ENCODE results near the gene C17orf113. TPM values are rescaled to one million over a fixed set of nuclear protein-coding genes. Genes with fewer than 3 reads are reported as not detected.

C17orf113 gene
- total and polyA plus RNA-seq, 10 donors, result 0.35 to 1.6 (median 0.63) TPM

DNA sequence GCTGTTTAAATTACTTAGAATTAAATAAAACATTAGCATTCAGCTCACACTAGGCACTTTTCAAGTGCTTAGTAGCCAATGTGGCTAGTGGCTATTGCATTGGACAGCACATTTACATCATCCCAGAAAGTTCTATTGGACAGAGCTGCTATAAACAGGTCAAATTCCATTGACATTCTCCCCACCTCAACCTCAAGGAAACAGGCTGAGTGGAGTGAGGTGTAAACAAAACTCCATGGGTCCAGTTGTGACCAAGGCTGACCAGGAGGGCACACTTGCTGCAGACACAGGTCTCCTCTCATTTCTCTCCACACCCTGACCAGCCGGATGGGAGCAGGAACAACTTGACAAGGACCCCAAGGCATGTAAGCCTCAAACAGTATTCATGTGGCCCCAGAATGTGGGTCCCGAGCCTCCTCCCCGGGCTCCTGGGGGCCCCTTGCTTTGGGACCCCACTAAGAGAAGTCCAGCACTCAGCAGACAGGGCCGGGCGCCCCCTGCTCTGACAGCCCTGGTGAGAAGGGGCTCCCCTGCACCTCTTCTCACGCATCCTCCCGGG, 488 bp downstream of the C17orf113 start:
- no peaks in the 10 kb centered on the region for H3K36me3 ChIP-seq
- peaks cover 0 to 24% (median 14%) of the 10 kb centered on the region in 6 donors for H3K4me1 ChIP-seq
- intact Hi-C loops (cut with DNase I; ENCODE audit: low total_unique reads), result no loop called here
- H3K27ac ChIP-seq, result peak overlapping the region in 1 of 8 donors; percentile 43
- TF ChIP-seq, protein P1, sequence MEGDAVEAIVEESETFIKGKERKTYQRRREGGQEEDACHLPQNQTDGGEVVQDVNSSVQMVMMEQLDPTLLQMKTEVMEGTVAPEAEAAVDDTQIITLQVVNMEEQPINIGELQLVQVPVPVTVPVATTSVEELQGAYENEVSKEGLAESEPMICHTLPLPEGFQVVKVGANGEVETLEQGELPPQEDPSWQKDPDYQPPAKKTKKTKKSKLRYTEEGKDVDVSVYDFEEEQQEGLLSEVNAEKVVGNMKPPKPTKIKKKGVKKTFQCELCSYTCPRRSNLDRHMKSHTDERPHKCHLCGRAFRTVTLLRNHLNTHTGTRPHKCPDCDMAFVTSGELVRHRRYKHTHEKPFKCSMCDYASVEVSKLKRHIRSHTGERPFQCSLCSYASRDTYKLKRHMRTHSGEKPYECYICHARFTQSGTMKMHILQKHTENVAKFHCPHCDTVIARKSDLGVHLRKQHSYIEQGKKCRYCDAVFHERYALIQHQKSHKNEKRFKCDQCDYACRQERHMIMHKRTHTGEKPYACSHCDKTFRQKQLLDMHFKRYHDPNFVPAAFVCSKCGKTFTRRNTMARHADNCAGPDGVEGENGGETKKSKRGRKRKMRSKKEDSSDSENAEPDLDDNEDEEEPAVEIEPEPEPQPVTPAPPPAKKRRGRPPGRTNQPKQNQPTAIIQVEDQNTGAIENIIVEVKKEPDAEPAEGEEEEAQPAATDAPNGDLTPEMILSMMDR (IDR thresholded peaks at IDR 0.05 in 8 of 11, conservative IDR thresholded peaks at IDR 0.05 in 3 of 11), result no peak
- TF ChIP-seq POLR2A (IDR thresholded peaks at IDR 0.05) (no peak), POLR2AphosphoS5 (IDR thresholded peaks at IDR 0.05) (no peak)
- H3K4me3 ChIP-seq, result peak overlapping the region; percentile 44 to 81 (median 54)
- 0 to 17% (median 1%) methylated on average over 1 to 7 of the region's 7 CpGs for WGBS, 5 donors
- no peaks in the 10 kb centered on the region for H3K9me3 ChIP-seq
- DNase-seq, result no peak
- H3K27me3 ChIP-seq (replicated peaks in 1 of 7), result peaks cover 0 to 35% (median 0%) of the 10 kb centered on the region in 7 donors

DNA sequence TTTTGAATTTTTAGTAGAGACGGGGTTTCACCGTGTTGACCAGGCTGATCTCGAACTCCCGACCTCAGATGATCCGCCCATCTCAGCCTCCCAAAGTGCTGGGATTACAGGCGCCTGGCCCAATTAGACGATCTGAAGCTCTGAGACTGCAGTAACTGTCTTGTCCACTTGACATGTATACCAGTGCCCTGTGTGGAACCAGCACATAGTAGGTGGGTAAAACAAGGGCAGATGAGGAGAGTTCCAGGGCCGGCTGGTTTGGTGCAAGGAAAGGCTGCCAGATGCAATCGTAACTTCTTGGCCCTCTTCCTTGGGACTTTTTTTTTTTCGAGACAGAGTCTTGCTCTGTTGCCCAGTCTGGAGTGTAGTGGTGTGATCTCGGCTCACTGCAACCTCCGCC, 3.1 kb downstream of the C17orf113 start:
- 83 to 89% (median 86%) methylated on average over 11 to 12 of the region's 12 CpGs for WGBS, 5 donors
- intact Hi-C loops (cut with DNase I; ENCODE audit: low total_unique reads), result no loop called here
- H3K36me3 ChIP-seq, result no peaks in the 10 kb centered on the region

DNA sequence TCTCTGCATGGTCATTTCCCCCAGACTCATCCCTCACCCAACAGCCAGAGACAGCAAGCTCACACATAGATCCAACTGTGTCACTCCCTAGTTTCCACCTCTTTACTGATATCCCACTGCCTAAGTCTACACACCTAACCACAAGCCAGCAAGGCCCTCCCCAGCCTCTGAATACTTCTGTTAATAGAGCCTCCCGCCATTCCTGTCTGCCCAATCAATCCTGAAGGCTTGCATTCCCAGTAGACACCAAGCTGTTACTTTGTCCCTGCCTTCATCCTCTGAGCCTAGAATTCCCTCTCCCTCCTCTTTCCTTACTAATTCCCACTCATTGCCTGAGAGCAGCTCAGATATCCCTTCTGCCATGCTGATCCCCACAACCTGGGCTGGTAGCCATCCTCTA, 4.7 kb downstream of the C17orf113 start:
- Histone ChIP-seq H3K4me1 (peaks cover 0 to 18% (median 9%) of the 10 kb centered on the region in 6 donors), H3K27ac (no peak overlapping the region), H3K27me3 (replicated peaks in 1 of 7) (peaks cover 0 to under 1% (median 0%) of the 10 kb centered on the region in 7 donors), H3K4me3 (no peak overlapping the region), H3K9me3 (no peaks in the 10 kb centered on the region), H3K36me3 (no peaks in the 10 kb centered on the region)
- 76 to 90% (median 85%) methylated on average over 1 of the region's 1 CpG for WGBS, 5 donors
- intact Hi-C loops (cut with DNase I; ENCODE audit: low total_unique reads), result no loop called here
- no peak for DNase-seq
- TF ChIP-seq POLR2A (IDR thresholded peaks at IDR 0.05), result no peak
- TF ChIP-seq, protein P1 (IDR thresholded peaks at IDR 0.05 in 8 of 11, conservative IDR thresholded peaks at IDR 0.05 in 3 of 11), result no peak
- TF ChIP-seq POLR2AphosphoS5 (IDR thresholded peaks at IDR 0.05), result no peak

More for the DNA sequence above, 3.1 kb downstream of the C17orf113 start:
- H3K9me3 ChIP-seq, result no peaks in the 10 kb centered on the region
- no peak for DNase-seq
- H3K4me3 ChIP-seq, result no peak overlapping the region
- TF ChIP-seq, protein P1 (IDR thresholded peaks at IDR 0.05 in 8 of 11, conservative IDR thresholded peaks at IDR 0.05 in 3 of 11), result no peak
- TF ChIP-seq POLR2AphosphoS5 (IDR thresholded peaks at IDR 0.05) (no peak), POLR2A (IDR thresholded peaks at IDR 0.05) (no peak)
- H3K27me3 ChIP-seq (replicated peaks in 1 of 7), result peaks cover 0 to 12% (median 0%) of the 10 kb centered on the region in 7 donors
- no peak overlapping the region for H3K27ac ChIP-seq
- H3K4me1 ChIP-seq, result peaks cover 0 to 24% (median 14%) of the 10 kb centered on the region in 6 donors

DNA sequence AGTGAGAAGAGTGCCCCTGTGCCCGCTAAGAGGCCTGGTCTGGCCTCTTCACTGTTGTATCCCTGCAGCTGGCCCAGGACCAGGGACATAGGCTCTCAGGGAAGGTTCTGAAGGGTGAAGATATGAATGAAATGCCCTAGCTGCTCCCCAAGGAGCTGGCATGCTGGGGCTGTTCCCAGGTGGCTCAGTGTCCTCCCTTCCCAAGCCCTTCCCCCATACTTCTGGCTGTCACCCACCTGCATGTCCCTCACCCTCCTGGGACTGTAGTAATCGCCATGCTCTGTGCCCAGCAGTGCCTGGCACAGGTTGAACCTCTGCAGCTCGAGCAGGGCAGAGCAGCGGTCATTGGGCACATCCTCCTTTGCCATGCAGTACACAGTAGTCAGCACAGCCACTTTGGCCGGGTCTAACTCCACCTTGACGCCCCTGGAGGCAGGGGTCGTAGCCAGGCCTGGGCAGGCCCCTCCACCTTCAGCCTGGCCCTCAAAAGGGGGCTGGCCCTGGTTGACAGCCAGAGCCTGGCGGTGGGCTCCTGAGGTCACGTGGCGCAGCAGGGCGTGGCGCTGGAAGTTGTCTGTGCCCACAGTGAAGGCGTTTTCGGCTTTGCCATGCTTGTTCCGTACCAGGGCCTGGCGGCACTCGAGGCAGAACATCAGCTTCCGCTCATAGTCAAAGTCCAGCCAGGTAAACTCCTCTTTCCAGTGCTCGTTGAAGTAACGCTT, 7.6 kb downstream of the C17orf113 start:
- intact Hi-C loops (cut with DNase I; ENCODE audit: low total_unique reads), result no loop called here
- no peak for DNase-seq
- H3K4me3 ChIP-seq, result no peak overlapping the region
- H3K27ac ChIP-seq, result no peak overlapping the region
- no peaks in the 10 kb centered on the region for H3K36me3 ChIP-seq
- 89 to 97% (median 91%) methylated on average over 18 to 20 of the region's 20 CpGs for WGBS, 5 donors
- no peak for TF ChIP-seq POLR2AphosphoS5 (IDR thresholded peaks at IDR 0.05)
- no peak for TF ChIP-seq POLR2A (IDR thresholded peaks at IDR 0.05)
- TF ChIP-seq, protein P1 (IDR thresholded peaks at IDR 0.05 in 8 of 11, conservative IDR thresholded peaks at IDR 0.05 in 3 of 11), result no peak
- H3K4me1 ChIP-seq, result peaks cover 0 to 11% (median 5%) of the 10 kb centered on the region in 6 donors
- H3K27me3 ChIP-seq (replicated peaks in 1 of 7), result peaks cover 0 to 14% (median 0%) of the 10 kb centered on the region in 7 donors
- no peaks in the 10 kb centered on the region for H3K9me3 ChIP-seq

Measured in spleen (tissue), 11 donors.